GM18519 (cell line): Measurements from ENCODE around the gene NLGN1.
A peak's percentile ranks its signal among the peaks of the same experiment; 100 is the strongest.

Experiments used
- ATAC-seq: cut with Tn5 transposase; IDR thresholded peaks from one replicate; pipeline ENCODE4 v1.9.1; 2021; ENCODE audit warnings: mild to moderate bottlenecking, moderate library complexity; ENCODE audit not compliant: unreplicated experiment, low FRiP score

NLGN1 gene

DNA sequence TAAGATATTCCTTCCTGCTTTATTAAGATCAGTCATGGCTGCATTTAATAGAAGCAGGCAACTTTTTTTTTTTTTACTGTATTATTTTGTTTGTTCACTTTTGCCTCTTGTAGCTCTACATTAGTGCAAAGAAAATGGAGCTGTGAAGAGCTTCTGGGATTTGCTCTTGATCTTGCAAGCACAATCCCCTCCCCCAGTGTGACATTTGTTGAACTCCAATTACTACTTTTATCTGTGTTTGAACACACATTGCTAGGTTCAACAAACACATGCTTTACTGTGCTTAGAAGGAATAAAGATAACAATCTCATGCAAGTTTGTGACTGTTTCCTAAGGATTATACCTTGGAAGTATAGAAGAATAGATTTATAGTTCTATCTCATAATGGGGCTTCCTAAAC lies 648.8 kb downstream of the NLGN1 start:
- no peak for ATAC-seq

DNA sequence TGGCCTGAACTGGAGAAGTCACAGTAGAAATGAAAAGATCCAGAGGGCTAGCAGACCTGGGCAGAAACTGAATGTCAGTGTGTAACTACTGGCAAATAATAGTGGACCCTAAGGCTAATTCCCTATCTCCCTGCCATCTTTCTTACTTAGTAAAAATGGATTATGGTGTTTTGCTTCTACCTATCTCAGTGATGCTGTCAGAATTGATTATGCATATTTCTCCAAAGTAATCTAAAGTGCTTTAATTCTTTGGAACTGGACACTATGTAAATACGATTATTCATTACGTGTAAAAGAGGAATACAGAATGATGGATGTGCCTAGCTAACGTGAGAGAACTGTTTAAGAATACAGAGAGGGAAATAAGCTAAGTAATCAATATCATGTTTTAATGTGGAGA lies 651.9 kb downstream of the NLGN1 start:
- ATAC-seq = no peak

DNA sequence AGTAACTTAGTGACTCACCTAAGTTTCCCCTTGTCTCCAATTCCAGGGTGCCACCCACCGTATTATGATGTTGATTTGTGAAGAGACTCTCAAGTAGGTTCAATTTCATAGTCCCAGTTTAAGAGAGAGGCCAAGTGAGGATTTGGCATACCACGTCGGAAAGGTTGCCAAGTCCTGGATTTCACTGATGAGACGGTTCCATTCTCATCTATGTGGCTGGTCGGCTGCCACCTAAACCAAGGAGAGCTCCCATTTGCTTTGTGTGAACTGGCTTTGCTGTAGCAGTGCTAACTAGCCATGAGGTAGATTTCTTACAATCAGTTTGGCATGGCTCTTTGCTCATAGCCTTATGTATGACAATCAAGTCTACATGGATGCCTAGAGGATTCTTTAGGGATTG lies 653.6 kb downstream of the NLGN1 start:
- no peak for ATAC-seq

DNA sequence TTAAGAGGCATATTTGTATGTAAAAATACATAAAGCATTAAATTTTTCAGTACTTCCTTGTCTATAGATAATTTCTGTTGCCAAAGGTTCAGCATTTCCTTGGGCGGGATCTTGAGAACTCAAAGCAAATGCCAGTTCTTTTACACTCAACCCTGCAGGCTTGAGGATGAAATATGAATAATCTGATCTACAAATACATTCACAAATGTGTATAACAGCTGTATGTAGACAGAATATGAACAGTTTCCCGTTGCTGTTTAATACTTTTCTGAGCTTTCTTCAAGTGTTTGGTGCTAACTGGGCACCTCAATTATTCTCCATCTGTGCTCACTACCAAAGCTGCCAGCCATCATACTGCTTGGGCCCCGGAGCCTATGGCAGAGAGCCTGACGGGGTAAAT lies 661.3 kb downstream of the NLGN1 start:
- no peak for ATAC-seq

DNA sequence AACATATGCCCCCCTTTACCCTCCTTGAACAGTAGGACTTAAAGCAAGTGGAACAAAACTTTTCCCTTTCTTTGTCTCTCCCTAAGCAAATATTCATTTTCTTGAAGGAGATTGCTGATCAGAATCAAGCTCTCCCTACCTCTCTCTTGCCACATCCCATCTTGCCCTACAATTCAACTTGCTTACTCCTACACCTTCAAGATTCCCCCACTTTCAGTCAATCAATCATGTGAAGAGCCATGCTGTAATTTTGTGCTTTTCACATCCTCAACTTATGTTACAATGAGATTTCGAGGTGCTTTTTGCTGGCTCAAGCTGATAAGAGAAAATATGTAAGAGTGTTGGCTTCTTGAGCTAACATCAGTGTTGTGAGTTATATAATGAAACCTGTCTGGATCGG lies 662.9 kb downstream of the NLGN1 start:
- no peak for ATAC-seq

DNA sequence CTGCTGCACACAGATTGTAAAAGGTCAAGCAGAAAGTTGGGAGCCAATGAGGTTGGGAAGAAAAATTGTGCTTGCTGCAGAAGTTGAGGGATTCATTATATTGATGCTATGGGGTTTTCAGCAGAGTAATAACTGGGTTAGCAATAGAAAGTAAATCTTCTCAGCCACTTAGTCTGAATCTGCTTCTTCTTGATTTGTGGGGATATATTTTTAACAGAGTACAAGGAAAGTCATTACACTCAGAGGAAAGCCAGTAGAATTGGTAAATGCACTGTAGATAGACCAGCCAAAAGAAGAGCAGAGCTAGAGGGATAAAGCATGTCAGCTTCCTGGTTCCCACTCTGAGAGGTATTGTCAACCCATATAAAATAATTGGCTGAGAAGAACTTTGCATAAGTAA lies 663.6 kb downstream of the NLGN1 start:
- no peak for ATAC-seq

DNA sequence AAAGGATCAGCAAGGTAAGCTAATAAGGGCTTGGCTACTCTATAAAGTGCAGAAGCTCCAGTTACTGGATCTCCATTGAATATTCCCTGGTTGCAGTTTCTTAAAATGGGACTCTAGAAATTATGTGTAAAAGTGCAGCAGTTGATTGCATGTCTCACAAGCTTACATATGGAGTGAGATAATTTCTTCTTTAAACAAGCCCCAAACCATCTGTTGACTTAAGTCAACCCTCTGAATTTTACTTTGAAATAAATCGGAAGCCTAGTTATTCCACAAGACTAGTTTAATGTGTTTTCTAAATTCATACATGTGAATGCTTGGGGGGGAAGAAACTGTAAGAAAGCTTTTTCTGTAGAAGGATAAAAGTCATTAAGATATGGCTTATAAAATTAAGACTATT lies 664.2 kb downstream of the NLGN1 start:
- no peak for ATAC-seq

DNA sequence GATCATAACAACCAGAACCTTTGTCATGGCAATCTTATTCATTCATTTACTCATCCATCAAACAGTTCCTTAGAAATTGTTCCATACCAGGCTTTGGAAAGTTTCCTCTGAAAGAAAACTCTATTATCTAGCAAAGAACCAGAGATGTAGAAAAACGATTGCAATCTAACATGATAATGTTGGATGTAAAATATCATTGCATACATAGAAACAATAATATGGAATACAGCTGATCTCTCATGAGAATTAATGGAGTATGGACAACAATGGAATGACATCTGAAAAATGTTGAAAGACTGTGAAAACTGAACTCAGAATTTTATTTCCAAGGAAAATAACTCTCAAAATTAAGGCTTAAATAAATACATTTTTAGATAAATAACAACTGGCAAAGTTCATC lies 665.4 kb downstream of the NLGN1 start:
- no peak for ATAC-seq

DNA sequence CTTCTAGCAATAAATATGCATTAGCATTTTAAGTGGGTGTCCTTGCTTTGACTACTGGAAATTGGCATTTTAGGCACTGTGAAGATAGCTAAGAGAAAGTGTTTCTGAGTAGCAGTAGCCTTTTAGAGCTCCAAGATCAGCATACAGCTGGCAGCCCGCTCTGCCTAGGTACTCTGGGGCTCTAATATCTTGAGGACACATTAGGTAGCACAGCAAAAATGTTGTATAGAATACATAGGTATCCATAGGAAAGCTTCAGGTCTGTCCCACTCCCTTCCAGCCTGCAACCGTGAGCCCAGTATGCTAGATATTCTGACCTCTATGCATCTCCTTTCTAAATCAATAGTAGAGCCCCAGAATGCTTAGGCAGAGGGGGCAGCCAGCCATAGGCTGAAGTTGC lies 670.5 kb downstream of the NLGN1 start:
- ATAC-seq = no peak

DNA sequence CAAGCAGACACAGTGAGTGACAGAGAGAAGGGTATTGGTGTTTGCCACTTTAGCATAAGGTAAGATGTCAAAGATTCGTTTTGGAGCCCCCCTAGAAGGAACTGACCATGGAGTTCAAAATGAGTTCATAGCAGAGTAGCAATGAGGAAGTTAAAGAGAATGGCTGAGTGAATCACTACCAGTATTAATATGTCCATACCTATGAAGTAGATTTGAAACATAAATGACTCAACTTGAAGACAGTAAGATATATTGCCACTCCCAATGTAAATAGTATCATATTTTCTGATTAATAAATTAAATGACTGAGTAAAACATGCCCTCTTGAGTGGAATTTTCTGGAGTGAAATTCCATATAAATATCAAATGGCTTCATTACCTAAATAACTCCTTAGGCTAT lies 675.1 kb downstream of the NLGN1 start:
- no peak for ATAC-seq

DNA sequence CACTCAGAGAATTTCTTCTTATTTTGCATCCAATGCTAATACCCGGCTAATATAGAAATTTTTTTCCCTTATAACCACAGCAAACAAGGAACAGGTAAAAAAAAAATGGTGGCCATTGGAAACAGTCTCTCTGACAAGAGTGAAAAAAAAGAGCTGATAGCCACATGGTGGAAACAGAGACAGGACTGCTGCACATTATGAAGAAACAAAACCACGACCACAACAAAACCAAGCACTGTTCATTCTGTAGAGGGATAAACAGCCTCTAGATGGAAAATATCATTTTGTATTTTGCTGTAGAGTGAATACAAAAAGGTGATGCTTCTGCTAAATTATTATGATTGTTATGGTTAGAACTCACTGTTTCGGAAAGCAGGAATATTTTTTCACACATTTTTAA lies 686.2 kb downstream of the NLGN1 start:
- ATAC-seq = no peak

DNA sequence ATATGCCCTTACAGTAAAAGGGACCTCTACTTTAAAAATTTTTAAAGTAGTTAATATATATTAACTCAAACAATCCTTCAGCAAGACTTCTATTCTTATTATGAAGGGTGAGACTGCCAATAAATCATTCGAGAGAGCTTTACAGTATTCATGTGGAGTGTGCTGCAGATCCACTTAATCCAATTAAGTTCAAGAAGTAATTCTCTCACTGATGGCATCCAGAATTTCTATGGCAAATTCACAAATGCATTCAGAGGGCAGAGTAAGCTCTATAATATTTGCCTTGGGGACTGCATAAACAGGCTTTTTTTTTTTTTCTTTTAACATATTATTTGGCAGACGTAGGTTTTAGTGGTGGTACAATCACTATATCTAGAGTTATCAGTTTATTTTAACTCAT lies 692.0 kb downstream of the NLGN1 start:
- no peak for ATAC-seq

DNA sequence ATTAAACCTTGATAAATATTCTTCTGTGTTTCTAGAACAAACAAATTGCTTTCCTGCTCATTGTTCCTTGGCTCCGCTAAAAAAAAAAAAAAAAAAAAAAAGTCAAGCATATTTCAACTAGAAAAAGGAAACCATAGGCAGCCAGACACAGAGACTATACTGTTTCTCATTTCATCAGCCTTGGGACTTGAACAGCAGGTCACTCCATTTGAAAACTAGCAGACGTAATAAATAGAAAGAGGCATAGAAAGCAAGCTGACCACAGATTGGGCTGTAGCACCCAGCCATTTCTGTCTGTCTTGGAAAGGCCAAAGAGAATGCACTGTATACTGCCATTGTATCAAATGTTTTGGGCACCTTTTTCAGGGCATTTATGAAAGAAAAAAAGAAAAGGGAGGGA lies 697.1 kb downstream of the NLGN1 start:
- no peak for ATAC-seq

DNA sequence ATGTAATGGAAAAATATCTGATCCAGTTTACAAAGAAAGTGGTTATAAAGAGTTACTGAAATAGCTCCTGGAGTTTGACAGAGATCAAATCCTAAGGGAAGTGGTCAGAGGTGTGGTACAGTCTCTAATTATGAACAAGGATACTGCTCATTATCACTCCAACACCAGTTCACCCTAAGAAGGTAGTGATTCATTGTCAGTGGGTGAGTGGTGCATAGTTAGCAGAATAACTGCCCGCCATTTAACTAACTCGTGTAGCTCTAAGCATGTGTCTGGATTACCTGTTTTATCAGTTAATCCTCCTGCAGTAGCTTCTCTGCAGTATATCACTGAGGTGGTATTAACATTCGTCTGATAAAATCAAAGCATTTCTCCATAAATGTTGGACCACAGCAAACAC lies 700.1 kb downstream of the NLGN1 start:
- ATAC-seq = no peak

DNA sequence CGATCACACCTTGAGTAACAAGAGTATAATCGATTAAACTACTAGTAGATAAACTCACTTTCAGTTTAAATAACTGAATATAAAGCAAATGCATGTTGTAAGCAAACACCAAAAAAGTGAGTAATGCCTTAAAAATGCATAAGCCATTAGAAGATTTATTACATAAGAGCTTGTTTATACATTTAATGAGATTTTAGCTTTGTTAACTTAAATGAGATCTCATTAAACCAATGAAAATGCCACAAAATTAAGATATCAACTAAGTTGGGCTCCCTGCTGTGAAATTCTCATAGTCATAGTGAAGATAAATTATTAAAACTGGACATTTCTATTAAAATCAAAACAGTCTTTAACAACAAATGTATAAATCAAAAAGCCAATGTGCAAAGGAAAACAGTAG lies 701.2 kb downstream of the NLGN1 start:
- ATAC-seq = no peak

DNA sequence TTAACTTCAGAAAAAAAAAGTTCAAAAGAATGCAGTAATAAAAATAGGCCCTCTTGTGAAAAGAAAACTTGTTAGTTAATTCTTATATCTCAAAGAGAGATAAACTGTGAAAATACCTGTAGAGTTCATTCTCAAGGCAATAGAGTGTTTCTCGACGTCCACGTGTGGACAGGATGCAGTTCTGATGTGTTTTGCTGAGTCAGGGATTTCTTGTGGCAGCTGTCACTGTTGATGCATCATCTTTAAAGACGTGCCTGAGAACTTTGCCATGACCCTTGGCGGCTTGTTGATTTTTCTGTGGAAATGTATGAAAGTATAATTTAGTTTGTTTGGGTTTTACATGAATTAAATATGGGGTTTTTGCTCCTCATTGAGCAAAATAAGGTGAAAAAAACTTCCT lies 702.2 kb downstream of the NLGN1 start:
- no peak for ATAC-seq

DNA sequence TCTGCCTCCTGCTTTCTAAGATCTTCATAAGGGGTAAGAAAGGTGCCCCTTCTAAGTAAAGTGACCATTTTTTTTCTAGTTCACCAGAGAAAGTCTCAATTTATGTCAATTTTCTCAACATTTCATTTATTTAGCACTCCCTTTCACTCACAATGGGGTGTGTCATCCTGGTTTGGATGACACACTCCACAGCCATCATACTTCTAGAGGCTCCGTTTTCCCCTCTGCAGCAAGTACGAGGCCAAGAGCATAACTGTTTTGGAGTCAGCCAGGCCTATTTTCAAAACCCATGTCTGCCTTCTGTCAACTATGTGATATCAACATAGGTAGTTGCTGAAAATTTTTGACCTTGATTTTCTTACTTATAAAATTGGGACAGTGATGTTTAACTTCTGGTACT lies 703.2 kb downstream of the NLGN1 start:
- no peak for ATAC-seq

DNA sequence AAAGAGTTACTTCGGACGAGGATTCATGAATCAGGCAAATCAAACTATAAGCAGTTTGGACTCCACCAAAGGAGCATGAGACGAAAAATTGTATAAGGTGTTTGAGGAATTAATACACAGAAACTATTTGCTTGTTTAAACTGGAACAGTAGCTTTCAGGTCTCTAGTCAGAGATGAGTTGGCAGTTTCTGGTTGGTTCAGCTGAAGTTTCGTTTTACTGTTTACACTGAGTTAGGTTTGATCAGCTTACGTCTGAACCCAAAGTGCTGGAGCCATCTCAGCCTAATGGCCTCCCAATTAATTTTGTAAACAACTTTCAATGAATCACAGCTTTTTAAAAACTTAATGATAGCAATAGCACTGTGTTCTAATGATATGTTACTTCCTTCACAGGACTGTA lies 703.7 kb downstream of the NLGN1 start:
- peak; percentile 52 for ATAC-seq

DNA sequence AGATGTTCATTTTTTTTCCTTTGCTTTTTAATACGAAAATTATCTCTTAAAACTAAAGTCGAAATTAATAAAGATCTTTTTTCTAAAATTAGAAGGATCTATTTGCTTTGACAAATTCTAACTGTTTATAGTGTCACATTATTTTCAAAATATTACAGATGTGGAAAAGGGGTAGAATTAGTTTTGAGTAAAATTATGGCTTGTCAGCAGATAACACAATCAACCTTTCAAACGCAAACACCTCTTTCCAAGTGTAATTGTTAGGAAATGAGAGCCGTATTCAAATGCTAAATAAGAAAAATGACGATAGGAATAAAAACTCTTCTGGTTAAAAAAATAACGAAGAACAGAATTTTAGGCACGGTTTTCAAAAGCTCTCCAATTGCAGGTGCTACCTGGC lies 704.7 kb downstream of the NLGN1 start:
- ATAC-seq = no peak

DNA sequence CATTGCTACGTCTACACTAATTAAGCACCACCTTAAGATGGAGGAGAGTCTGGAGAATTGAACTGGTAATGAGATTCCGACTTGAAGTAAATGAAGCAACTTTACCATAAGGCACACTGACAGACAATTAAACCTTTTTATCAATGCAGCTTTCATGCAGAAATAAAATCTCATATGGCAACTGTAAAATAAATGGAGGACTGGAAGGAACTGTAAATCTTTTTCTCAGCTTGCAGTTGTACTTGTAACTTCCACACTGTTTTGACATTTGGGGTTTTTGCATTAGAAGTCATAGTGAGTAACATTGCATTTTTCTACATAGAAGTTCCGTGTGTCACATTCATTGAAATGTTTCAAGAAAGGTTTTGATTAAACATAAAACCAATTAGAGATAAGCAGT lies 705.3 kb downstream of the NLGN1 start:
- no peak for ATAC-seq

DNA sequence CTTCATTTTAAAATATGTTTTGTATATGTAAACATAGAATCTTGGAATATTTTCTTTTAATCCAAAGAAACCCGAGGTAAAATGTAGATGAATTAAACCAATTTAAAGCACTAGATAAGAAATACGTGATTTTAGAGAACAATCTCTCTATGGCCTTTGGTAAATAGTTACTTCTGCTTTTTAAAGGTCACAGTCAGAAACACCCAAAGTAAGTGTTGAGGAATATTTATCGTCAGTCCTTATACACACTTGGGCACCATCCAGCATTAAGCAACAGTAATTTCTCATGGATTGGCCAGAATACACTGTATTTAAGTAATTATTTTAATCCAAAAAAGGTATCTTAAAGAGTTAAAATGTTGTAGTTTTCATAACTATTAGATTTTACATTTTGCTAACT lies 713.2 kb downstream of the NLGN1 start:
- no peak for ATAC-seq

DNA sequence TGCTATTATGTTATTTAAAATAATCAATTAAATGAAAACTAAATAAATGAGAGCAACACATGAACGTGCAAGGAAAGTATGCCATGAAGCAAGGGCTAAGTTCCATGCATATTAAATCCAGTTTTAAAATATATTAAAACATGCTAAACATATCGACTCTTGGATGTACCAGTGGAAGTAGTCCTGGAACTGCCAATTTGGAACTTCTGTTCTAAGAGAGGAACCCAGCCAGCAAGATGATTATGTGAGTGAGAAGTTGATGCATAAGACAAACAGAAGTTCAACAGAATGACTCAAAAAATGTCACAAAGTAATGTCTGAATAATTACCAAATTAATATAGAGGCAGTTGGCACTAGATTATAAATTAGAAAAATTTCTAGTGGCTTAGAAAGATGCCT lies 714.2 kb downstream of the NLGN1 start:
- ATAC-seq = no peak

DNA sequence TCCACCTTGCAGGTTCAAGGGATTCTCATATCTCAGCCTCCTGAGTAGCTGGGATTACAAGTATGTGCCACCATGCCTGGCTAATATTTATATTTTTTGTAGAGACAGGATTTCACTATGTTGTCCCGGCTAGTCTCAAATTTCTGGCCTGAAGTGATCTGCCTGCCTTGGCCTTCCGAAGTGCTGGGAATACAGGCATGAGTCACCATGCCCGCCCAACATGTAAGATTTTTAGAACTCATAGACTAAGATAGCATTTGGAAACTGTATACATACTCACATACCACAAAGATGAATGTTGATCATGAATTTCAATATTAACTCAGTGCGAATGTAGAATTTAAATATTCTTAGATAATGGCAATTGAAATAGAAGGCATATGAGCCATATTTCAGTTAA lies 718.9 kb downstream of the NLGN1 start:
- ATAC-seq = no peak

DNA sequence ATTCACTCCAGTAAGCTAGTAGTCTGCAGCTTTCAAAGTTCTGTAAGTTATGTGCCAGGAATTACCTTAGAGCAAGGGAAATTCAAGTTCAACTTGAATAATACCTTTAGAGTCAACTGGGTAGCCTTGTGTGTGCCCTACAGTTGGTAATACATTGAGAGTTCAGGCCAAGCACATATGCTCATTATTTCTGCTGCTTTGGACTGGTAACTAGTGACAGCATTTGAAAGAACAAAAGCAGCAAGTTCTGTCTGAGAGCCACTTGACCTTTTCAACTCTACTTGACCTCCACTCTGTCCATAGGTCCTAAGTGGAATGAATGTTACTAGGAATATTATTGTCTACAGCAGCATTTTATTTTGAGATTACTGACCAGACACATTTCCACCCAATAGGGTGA lies 723.5 kb downstream of the NLGN1 start:
- no peak for ATAC-seq
